GM19397 (cell line): ENCODE data around the gene CLEC19A.

ENCODE experiments used
- ATAC-seq: cut with Tn5 transposase; IDR thresholded peaks from one replicate; pipeline ENCODE4 v1.9.1; 2021; ENCODE audit warnings: mild to moderate bottlenecking, moderate library complexity; ENCODE audit not compliant: unreplicated experiment

CLEC19A gene

GRCh38 chr16:19285431-19285830, at the start of gene CLEC19A:
Gene CLEC19A, plus strand, starts transcription at chr16:19285731. Its CDS starts 121 bp downstream, at chr16:19285852.
- ATAC-seq: no peak

GRCh38 chr16:19235886-19236285, 49.6 kb upstream of the CLEC19A start:
- ATAC-seq: no peak

GRCh38 chr16:19236561-19237209, 48.8 kb upstream of the CLEC19A start:
- no peak for ATAC-seq

- ATAC-seq: no peak
Observed at GRCh38 chr16:19238406-19238805, 47.1 kb upstream of the CLEC19A start.

- no peak for ATAC-seq
Observed at GRCh38 chr16:19239511-19240155, 45.9 kb upstream of the CLEC19A start.

GRCh38 chr16:19240494-19240893, 45.0 kb upstream of the CLEC19A start:
- ATAC-seq: no peak

GRCh38 chr16:19241512-19241911, 44.0 kb upstream of the CLEC19A start:
- ATAC-seq: no peak

- ATAC-seq: no peak
Observed at GRCh38 chr16:19242186-19242585, 43.3 kb upstream of the CLEC19A start.

- no peak for ATAC-seq
Observed at GRCh38 chr16:19242987-19243575, 42.5 kb upstream of the CLEC19A start.

- no peak for ATAC-seq
Observed at GRCh38 chr16:19245326-19245925, 40.1 kb upstream of the CLEC19A start.

GRCh38 chr16:19252904-19253303, 32.6 kb upstream of the CLEC19A start:
- no peak for ATAC-seq

GRCh38 chr16:19254611-19255010, 30.9 kb upstream of the CLEC19A start:
- no peak for ATAC-seq

GRCh38 chr16:19264123-19264673, 21.3 kb upstream of the CLEC19A start:
- no peak for ATAC-seq

- ATAC-seq: no peak
Observed at GRCh38 chr16:19265380-19265930, 20.1 kb upstream of the CLEC19A start.

- ATAC-seq: no peak
Observed at GRCh38 chr16:19266774-19267173, 18.8 kb upstream of the CLEC19A start.

GRCh38 chr16:19269098-19269497, 16.4 kb upstream of the CLEC19A start:
- no peak for ATAC-seq

GRCh38 chr16:19274165-19274797, 11.2 kb upstream of the CLEC19A start:
- no peak for ATAC-seq

GRCh38 chr16:19278403-19278802, 7.1 kb upstream of the CLEC19A start:
- no peak for ATAC-seq

- no peak for ATAC-seq
Observed at GRCh38 chr16:19281246-19281645, 4.3 kb upstream of the CLEC19A start.

- no peak for ATAC-seq
Observed at GRCh38 chr16:19282101-19282500, 3.4 kb upstream of the CLEC19A start.

- ATAC-seq: no peak
Observed at GRCh38 chr16:19283637-19284036, 1.9 kb upstream of the CLEC19A start.
